HG03175 (cell line): Measurements from ENCODE around the gene CNPY3.

Source experiments
- ATAC-seq: cut with Tn5 transposase; IDR thresholded peaks from one replicate; pipeline ENCODE4 v1.9.1; 2021; ENCODE audit warnings: mild to moderate bottlenecking, moderate library complexity; ENCODE audit not compliant: unreplicated experiment

The CNPY3 gene

DNA sequence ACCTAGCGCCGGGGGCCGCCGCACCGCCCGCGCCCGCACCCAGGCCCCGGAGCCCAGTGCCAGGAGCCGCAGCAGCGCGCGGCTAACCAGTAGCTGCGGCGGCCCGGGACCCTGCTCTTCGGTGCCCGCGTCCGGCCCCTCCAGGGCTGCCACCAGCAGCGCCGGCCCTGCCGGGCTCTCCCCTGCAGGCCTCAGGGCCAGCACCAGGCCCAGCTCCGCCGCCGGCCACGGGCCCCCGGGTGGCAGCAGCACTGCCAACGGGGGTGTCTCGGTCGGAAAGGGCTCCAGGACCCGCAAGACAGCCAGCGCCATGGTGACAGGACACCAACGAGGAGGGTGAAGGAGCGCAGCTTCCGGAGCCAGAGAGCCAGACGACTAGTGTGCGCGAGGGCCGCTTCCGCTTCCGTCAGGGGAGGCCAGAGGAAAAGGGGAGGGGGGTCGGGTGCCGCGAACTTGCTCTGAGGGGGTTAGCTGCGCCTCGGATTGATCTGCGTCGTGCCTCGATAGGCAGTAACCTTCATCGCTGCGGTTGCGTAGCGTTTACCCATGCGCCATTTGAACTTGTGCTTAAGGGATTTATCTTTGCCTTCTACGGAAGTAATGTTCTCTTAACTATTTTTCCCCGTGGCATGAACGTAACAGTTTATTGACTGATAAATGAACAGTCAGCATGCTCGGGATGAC is 49.7 kb downstream of the CNPY3 start, which contains the start of gene PEX6:
PEX6 (minus strand) TSS at position 343 of the 684 bp plus-strand sequence; CDS start at position 312, 31 bp downstream.
- peak; percentile 96 for ATAC-seq

DNA sequence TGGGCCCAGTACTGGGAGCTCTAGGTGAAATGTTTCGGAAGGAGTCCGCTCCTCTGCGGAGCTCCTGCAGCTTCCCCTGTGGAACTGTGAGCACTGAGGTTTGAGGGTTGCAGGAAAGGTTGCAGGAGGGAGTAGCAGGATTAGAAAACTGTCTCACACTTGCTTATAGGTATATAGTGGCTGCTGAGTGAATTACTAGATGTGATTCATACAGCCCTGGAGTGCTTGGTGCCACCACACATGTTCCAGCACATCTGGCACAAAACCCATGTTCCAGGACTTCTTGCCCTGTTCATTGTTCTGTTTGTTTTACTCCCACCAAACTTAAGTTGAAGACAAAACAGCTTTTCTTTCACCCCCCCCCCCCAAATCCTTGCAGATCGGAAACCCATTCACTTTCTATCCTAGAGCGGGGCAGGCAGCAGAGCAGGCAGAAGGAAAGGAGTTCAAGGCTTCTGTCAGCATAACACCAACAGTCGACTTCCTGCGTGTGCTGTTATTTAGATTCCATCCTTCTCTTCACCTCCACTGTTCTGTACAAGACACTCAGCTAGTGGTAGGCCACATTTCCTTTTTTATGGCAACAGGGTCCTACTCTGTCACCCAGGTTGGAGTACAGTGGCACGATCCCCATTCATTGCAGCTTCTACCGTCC is 50.4 kb downstream of the CNPY3 start:
- no peak for ATAC-seq

DNA sequence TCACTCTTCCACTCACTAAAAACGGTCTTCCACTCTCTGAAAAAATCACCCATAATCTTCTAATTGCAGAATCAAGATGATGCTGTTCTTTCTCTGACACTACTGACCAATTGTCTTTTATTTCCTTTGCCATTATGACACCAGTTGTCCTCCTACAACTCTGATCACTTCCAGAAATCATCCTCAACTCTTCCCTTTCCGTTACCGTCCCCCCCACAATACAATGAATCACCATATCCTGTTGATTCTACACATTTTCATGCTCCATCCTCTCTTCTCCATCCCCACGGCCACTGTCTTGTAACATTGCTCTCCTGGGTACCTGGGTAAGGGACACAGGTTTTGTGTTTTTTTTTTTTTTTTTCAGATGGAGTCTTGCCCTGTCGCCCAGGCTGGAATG is 52.6 kb downstream of the CNPY3 start:
- no peak for ATAC-seq

- ATAC-seq = peak; percentile 92
Measured at GRCh38 chr6:42984001-42984923, 55.0 kb downstream of the CNPY3 start, which contains the start of gene PPP2R5D. TSS of gene PPP2R5D (plus strand) at chr6:42984570. CDS start at chr6:42984678, 108 bp downstream.

DNA sequence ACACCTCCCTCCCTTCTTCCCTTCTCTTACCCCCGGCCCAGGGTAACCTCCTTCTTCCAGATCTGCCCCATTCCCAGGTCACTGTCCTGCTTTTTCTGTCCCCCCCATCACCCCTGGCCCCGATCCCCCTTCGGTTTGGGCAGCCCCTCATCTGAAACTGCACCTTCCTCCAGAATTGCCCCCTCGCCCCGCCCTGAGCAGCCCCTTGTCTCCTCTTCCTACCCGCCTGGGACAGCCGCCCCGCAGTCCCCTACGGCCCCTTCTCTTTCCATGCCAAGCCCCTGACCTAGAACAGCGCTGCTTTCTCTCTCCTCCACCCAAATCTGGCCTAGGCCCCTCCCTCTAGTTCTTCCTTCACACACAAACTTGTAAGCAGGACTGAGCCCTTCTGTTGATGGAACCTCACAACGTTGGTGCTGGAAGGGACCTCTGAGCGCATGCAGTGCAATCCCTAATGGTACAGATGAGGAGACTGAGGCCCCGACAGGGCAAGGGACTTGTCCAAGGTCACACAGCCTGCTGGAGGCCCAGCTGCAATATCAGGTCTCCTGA is 55.7 kb downstream of the CNPY3 start:
- ATAC-seq = no peak

DNA sequence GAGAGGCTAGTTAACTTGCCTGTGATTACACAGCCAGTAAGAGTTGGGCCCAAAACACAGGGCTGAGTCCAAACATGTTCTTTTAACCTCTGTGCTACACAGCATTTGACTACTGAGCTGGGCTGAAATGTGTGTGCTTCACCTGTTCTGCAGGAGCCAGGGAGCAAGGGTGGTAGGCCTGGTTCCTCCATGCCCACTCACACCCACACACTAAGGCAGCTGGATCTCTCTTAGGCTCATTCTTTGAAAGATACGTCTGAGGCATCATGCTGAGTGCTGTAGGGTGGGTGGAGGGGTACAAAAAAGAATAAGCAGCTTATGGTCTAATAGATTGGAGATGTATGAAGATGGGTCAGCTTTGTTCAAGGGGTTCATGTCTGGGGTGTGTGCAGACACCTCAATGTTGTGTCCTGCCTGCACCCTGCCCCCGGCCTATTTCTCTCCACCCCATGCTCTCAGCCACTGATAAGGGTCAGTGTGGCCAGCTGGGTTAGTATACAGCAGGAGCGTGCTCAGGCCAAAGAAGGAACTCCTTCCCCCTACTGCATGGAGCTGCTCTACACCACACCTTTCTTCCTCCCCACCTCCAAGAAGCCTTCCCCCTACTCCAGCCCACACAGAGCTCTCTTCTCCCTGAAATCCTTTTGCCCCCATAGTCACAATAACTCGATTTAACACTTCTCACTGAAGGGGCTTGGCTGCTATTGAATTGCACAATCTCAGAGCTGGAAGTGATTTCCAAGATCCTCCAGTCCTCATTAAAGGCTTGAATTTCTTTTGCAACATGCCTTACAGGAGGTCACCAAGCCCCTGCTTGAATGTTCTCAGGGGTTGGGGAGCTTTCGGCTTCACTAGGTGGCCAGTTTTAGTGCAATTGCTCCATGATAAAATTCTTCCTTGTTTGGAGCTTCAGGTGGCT is 58.5 kb downstream of the CNPY3 start:
- no peak for ATAC-seq

- no peak for ATAC-seq
Measured at GRCh38 chr6:42988486-42989020, 59.3 kb downstream of the CNPY3 start.
